Naive thymus-derived CD4-positive, alpha-beta T cell (primary cell): ENCODE data around the gene GCDH. TPM values are rescaled to one million over a fixed set of nuclear protein-coding genes. Genes with fewer than 3 reads are reported as not detected.
"Not testable (repeated sequence)": the region's sequence is repeated elsewhere in the genome, so short reads cannot be mapped to it uniquely, and the experiment has no call there.

Experiments
- ATAC-seq: fragments of 150-1000 bp; cut with Tn5 transposase; 2 replicates; pipeline ENCODE4 v1.10.0; 2021; ENCODE audit warnings: mild to moderate bottlenecking, moderate library complexity
- CTCF ChIA-PET: fragments of 350-600 bp; sonication (Branson Sonifier 250); formaldehyde crosslinking; loops from one replicate; lab custom pipeline; 2021; ENCODE audit warnings: antibody characterized with exemption; lab: Charles Lee
- POLR2A ChIA-PET: fragments of 350-600 bp; sonication (Branson Sonifier 250); formaldehyde crosslinking; loops from one replicate; lab custom pipeline; 2021; ENCODE audit warnings: antibody characterized with exemption, inconsistent platforms; lab: Charles Lee
- DNase-seq, 9 donors: peaks; one replicate each; pipeline versions ENCODE4 v3.0.0 to v3.0.0-alpha.2; 2020 to 2022; ENCODE audit warnings: mixed read lengths in 1 of 9
- H3K27ac ChIP-seq: one replicate; pipeline ENCODE4 v1.7.0; 2013; ENCODE audit warnings: mild to moderate bottlenecking, low read depth, low read length, moderate library complexity
- H3K27me3 ChIP-seq, 2 donors: one replicate each; pipeline ENCODE4 v1.7.0; 2013; ENCODE audit warnings: low read length in 2 of 2, mild to moderate bottlenecking in 2 of 2, moderate library complexity in 2 of 2; ENCODE audit not compliant: control insufficient read depth in 2 of 2, insufficient read depth in 2 of 2
- H3K36me3 ChIP-seq, 3 experiments: 1 replicate in 2 of 3; 2 replicates in 1 of 3; pipeline ENCODE4 v1.7.0; 2013; ENCODE audit warnings: low read length in 3 of 3, mild to moderate bottlenecking in 3 of 3, moderate library complexity in 1 of 3; ENCODE audit not compliant: insufficient read depth in 3 of 3, control insufficient read depth in 2 of 3
- H3K4me1 ChIP-seq, 2 donors: one replicate each; pipeline ENCODE4 v1.7.0; 2013; ENCODE audit warnings: low read length in 2 of 2, mild to moderate bottlenecking in 2 of 2, moderate library complexity in 1 of 2; ENCODE audit not compliant: control insufficient read depth in 2 of 2, insufficient read depth in 2 of 2
- H3K4me3 ChIP-seq: 2 replicates; pipeline ENCODE4 v1.7.0; 2013; ENCODE audit warnings: mild to moderate bottlenecking, low read length
- H3K9me3 ChIP-seq, 3 experiments: 1 replicate in 2 of 3; 2 replicates in 1 of 3; pipeline ENCODE4 v1.7.0; 2013; ENCODE audit warnings: low read length in 3 of 3; ENCODE audit not compliant: control insufficient read depth in 2 of 3
- H3K27ac Mint-ChIP-seq, 9 donors: one replicate each; pipeline ENCODE4 v1.8.0; 2020 to 2022; ENCODE audit warnings: mixed read lengths in 9 of 9, mild to moderate bottlenecking in 8 of 9, moderate library complexity in 5 of 9, inconsistent platforms in 2 of 9
- H3K27me3 Mint-ChIP-seq, 5 donors: one replicate each; pipeline ENCODE4 v1.8.0; 2021 to 2022; ENCODE audit warnings: mixed read lengths in 5 of 5, mild to moderate bottlenecking in 1 of 5
- H3K36me3 Mint-ChIP-seq, 5 donors: one replicate each; pipeline ENCODE4 v1.8.0; 2020 to 2022; ENCODE audit warnings: mixed read lengths in 5 of 5, mild to moderate bottlenecking in 3 of 5, inconsistent platforms in 1 of 5
- H3K4me1 Mint-ChIP-seq, 7 donors: one replicate each; pipeline ENCODE4 v1.8.0; 2020 to 2022; ENCODE audit warnings: mixed read lengths in 7 of 7, mild to moderate bottlenecking in 3 of 7, inconsistent platforms in 1 of 7
- H3K4me3 Mint-ChIP-seq, 10 donors: one replicate each; pipeline ENCODE4 v1.8.0; 2020 to 2022; ENCODE audit warnings: mild to moderate bottlenecking in 10 of 10, mixed read lengths in 10 of 10, moderate library complexity in 6 of 10, inconsistent platforms in 2 of 10
- H3K9me3 Mint-ChIP-seq, 11 donors: one replicate each; pipeline ENCODE4 v1.8.0; 2020 to 2022; ENCODE audit warnings: mixed read lengths in 11 of 11, mild to moderate bottlenecking in 4 of 11, inconsistent platforms in 1 of 11, moderate library complexity in 1 of 11
- intact Hi-C, 2 donors: fragments of 100-400 bp; cut with micrococcal nuclease; formaldehyde crosslinking; loops; one replicate each; pipeline ENCODE4 v1.15.1; 2023
- polyA plus RNA-seq, 2 donors: library from polyadenylated mRNA; unstranded; fragments of 300-500 nt; fragmentation: Illumina TruSeq; gene quantifications; one replicate each; pipeline ENCODE4 v1.2.3, GENCODE V29; 2021
- total RNA-seq, 6 experiments: library from RNA in 5 of 6; stranded (reverse) in 5 of 6; gene quantifications; 1 replicate in 5 of 6; 2 replicates in 1 of 6; pipeline ENCODE4 v1.2.3 and lab custom pipeline; 2021 to 2026

Gene GCDH
- total and polyA plus RNA-seq, 7 experiments from 2014 or later = 22.0 to 74.2 (median 44.8) TPM

GRCh38 chr19:12915860-12916259 is 24.9 kb downstream of the GCDH start:
- H3K4me3 ChIP-seq, H3K36me3 Mint-ChIP-seq, H3K27ac ChIP-seq, ATAC-seq, H3K27me3 ChIP-seq, H3K9me3 ChIP-seq, H3K36me3 ChIP-seq, DNase-seq, H3K27me3 Mint-ChIP-seq, H3K9me3 Mint-ChIP-seq: not testable (repeated sequence)
- peaks cover 12 to 31% of the 10 kb centered on the region in 2 donors for H3K4me1 ChIP-seq
- intact Hi-C loops = loop anchor here in 1 of 2 donors (5.0 kb wide), 1 partner anchor 34 kb away; the partner anchor contains the start of gene DNASE2
- POLR2A ChIA-PET = interaction anchor here (0.6 to 3.7 kb wide), 5 partner anchors 13 to 27 kb away, joined by 3 to 46 read pairs (median 23); partner anchors contain the start of genes FARSA and GCDH
- Mint-ChIP-seq H3K27ac (peak overlapping the region in 7 of 9 donors; percentile 15 to 82 (median 43)), H3K4me1 (peaks cover 11 to 48% (median 37%) of the 10 kb centered on the region in 7 donors), H3K4me3 (peak overlapping the region in 2 of 10 donors; percentile 21 to 52)
- CTCF ChIA-PET = interaction anchor here (1.2 kb wide), 1 partner anchor 26 kb away, joined by 3 read pairs; no protein-coding TSS in a partner anchor

- H3K27me3 Mint-ChIP-seq = no peaks in the 10 kb centered on the region
- DNase-seq = no peak
These were observed 27.3 kb downstream of the GCDH start for GRCh38 chr19:12918253-12918652.

GRCh38 chr19:12921047-12921446 is 30.1 kb downstream of the GCDH start:
- Mint-ChIP-seq H3K4me1 (peaks cover 0 to 30% (median 16%) of the 10 kb centered on the region in 7 donors), H3K4me3 (peak overlapping the region in 1 of 10 donors; percentile 16), H3K9me3 (peaks cover 0 to 3% (median 0%) of the 10 kb centered on the region in 11 donors), H3K36me3 (peaks cover 5 to 26% (median 7%) of the 10 kb centered on the region in 5 donors), H3K27ac (peak overlapping the region in 7 of 9 donors; percentile 3 to 86 (median 68)), H3K27me3 (no peaks in the 10 kb centered on the region)
- ChIA-PET POLR2A (interaction anchor here (0.7 to 5.1 kb wide), 9 partner anchors 8 to 1037 kb away, joined by 3 to 34 read pairs (median 4); partner anchors contain the start of genes CALR, FARSA and GCDH), CTCF (interaction anchor here (0.6 to 0.9 kb wide), 4 partner anchors 13 to 193 kb away, joined by 3 to 4 read pairs (median 4); no protein-coding TSS in a partner anchor)
- H3K27ac ChIP-seq = no peak overlapping the region
- no peaks in the 10 kb centered on the region for H3K9me3 ChIP-seq
- H3K27me3 ChIP-seq = no peaks in the 10 kb centered on the region
- ATAC-seq (no peak), DNase-seq (no peak)
- peaks cover 0 to 8% of the 10 kb centered on the region in 2 donors for H3K4me1 ChIP-seq
- intact Hi-C loops = no loop called here
- H3K4me3 ChIP-seq = no peak overlapping the region
- H3K36me3 ChIP-seq = peaks cover 6 to 33% (median 15%) of the 10 kb centered on the region in 3 experiments

More at GRCh38 chr19:12918253-12918652, 27.3 kb downstream of the GCDH start:
- intact Hi-C loops = loop anchor here (2.0 to 5.0 kb wide), 3 partner anchors 15 to 39 kb away; partner anchors contain the start of genes GADD45GIP1 (in 2 of the 2), DNASE2 (in 1 of the 2) and FARSA (in 1 of the 2)
- Histone ChIP-seq H3K27me3 (no peaks in the 10 kb centered on the region), H3K4me3 (no peak overlapping the region), H3K9me3 (no peaks in the 10 kb centered on the region), H3K4me1 (peaks cover 12 to 27% of the 10 kb centered on the region in 2 donors), H3K36me3 (peaks cover 0 to 13% (median 9%) of the 10 kb centered on the region in 3 experiments), H3K27ac (no peak overlapping the region)
- Mint-ChIP-seq H3K4me3 (peak overlapping the region in 9 of 10 donors; percentile 23 to 87 (median 76)), H3K36me3 (peaks cover 4 to 17% (median 6%) of the 10 kb centered on the region in 5 donors), H3K9me3 (peaks cover 0 to 3% (median 0%) of the 10 kb centered on the region in 11 donors), H3K27ac (peak overlapping the region in 6 of 9 donors; percentile 48 to 96 (median 91)), H3K4me1 (peaks cover 9 to 51% (median 34%) of the 10 kb centered on the region in 7 donors)
- CTCF ChIA-PET = no interaction called here
- no peak for ATAC-seq
- POLR2A ChIA-PET = interaction anchor here (0.6 to 5.1 kb wide), 2 partner anchors 20 to 118 kb away, joined by 4 to 34 read pairs; partner anchors contain the start of gene CALR

GRCh38 chr19:12922959-12923358 is 32.0 kb downstream of the GCDH start:
- H3K9me3 ChIP-seq = no peaks in the 10 kb centered on the region
- Mint-ChIP-seq H3K27ac (peak overlapping the region in 3 of 9 donors; percentile 34 to 75 (median 46)), H3K9me3 (peaks cover 0 to 3% (median 0%) of the 10 kb centered on the region in 11 donors), H3K27me3 (no peaks in the 10 kb centered on the region), H3K36me3 (peaks cover 5 to 33% (median 12%) of the 10 kb centered on the region in 5 donors), H3K4me3 (no peak overlapping the region), H3K4me1 (peaks cover 0 to 26% (median 12%) of the 10 kb centered on the region in 7 donors)
- H3K4me1 ChIP-seq = peaks cover 0 to 8% of the 10 kb centered on the region in 2 donors
- H3K27me3 ChIP-seq = no peaks in the 10 kb centered on the region
- no peak overlapping the region for H3K4me3 ChIP-seq
- intact Hi-C loops = no loop called here
- no peak for ATAC-seq
- CTCF ChIA-PET = no interaction called here
- POLR2A ChIA-PET = interaction anchor here (1.6 kb wide), 1 partner anchor 9 kb away, joined by 5 read pairs; no protein-coding TSS in a partner anchor
- no peak for DNase-seq
- H3K36me3 ChIP-seq = peaks cover 12 to 47% (median 22%) of the 10 kb centered on the region in 3 experiments
- no peak overlapping the region for H3K27ac ChIP-seq

- DNase-seq = no peak
- Histone ChIP-seq H3K27me3 (no peaks in the 10 kb centered on the region), H3K4me3 (no peak overlapping the region), H3K4me1 (no peaks in the 10 kb centered on the region), H3K27ac (no peak overlapping the region), H3K9me3 (no peaks in the 10 kb centered on the region), H3K36me3 (peaks cover 12 to 65% (median 29%) of the 10 kb centered on the region in 3 experiments)
- ChIA-PET POLR2A (interaction anchor here (0.6 to 1.1 kb wide), 5 partner anchors 13 to 1647 kb away, joined by 3 to 4 read pairs (median 3); partner anchors contain the start of gene CALR), CTCF (no interaction called here)
- peaks cover 5 to 42% (median 17%) of the 10 kb centered on the region in 5 donors for H3K36me3 Mint-ChIP-seq
- no peaks in the 10 kb centered on the region for H3K9me3 Mint-ChIP-seq
- ATAC-seq = no peak
- H3K4me3 Mint-ChIP-seq = no peak overlapping the region
- H3K4me1 Mint-ChIP-seq = peaks cover 0 to 13% (median 4%) of the 10 kb centered on the region in 7 donors
- intact Hi-C loops = no loop called here
- peak overlapping the region in 1 of 9 donors; percentile 48 for H3K27ac Mint-ChIP-seq
- no peaks in the 10 kb centered on the region for H3K27me3 Mint-ChIP-seq
These were observed 33.8 kb downstream of the GCDH start for GRCh38 chr19:12924621-12925310.

- Mint-ChIP-seq H3K27me3 (no peaks in the 10 kb centered on the region), H3K4me1 (peaks cover 16 to 34% (median 26%) of the 10 kb centered on the region in 7 donors), H3K9me3 (no peaks in the 10 kb centered on the region), H3K27ac (no peak overlapping the region), H3K4me3 (no peak overlapping the region), H3K36me3 (peaks cover 0 to 28% (median 10%) of the 10 kb centered on the region in 5 donors)
- Histone ChIP-seq H3K4me3 (no peak overlapping the region), H3K36me3 (peaks cover 5 to 48% (median 19%) of the 10 kb centered on the region in 3 experiments), H3K9me3 (no peaks in the 10 kb centered on the region), H3K27me3 (no peaks in the 10 kb centered on the region), H3K27ac (no peak overlapping the region), H3K4me1 (peaks cover 14% of the 10 kb centered on the region in 2 donors)
- POLR2A ChIA-PET = interaction anchor here (0.7 to 4.2 kb wide), 4 partner anchors 9 to 39 kb away, joined by 4 to 23 read pairs (median 5); partner anchors contain the start of genes CALR and GCDH
- no peak for DNase-seq
- no peak for ATAC-seq
- CTCF ChIA-PET = no interaction called here
- intact Hi-C loops = loop anchor here (10.0 kb wide), 2 partner anchors 1085 to 1425 kb away; partner anchors contain the start of gene ZNF653 (in 1 of the 2)
These were observed 39.2 kb downstream of the GCDH start for GRCh38 chr19:12930002-12930645.
